Muscle layer of duodenum (tissue), 2 donors: ENCODE measurements around the gene GRK1.

Experiments used
- H3K27ac ChIP-seq: one replicate; pipeline ENCODE4 v1.7.0; 2013; ENCODE audit warnings: mild to moderate bottlenecking, low read length
- H3K27me3 ChIP-seq: one replicate; pipeline ENCODE4 v1.7.0; 2013; ENCODE audit warnings: low read depth, mild to moderate bottlenecking, control low read depth, low read length
- H3K36me3 ChIP-seq, 2 donors: one replicate each; pipeline ENCODE4 v1.7.0; 2013; ENCODE audit warnings: low read length in 2 of 2, control low read depth in 1 of 2, mild to moderate bottlenecking in 1 of 2; ENCODE audit not compliant: insufficient read depth in 2 of 2, control insufficient read depth in 1 of 2
- H3K4me1 ChIP-seq, 2 donors: one replicate each; pipeline ENCODE4 v1.7.0; 2013; ENCODE audit warnings: low read length in 2 of 2, mild to moderate bottlenecking in 2 of 2, control low read depth in 1 of 2, moderate library complexity in 1 of 2; ENCODE audit not compliant: insufficient read depth in 2 of 2, control insufficient read depth in 1 of 2
- H3K4me3 ChIP-seq, 2 donors: one replicate each; pipeline ENCODE4 v1.7.0; 2013; ENCODE audit warnings: low read length in 2 of 2, low read depth in 1 of 2, mild to moderate bottlenecking in 1 of 2
- H3K9me3 ChIP-seq, 2 donors: one replicate each; pipeline ENCODE4 v1.7.0; 2013; ENCODE audit warnings: low read length in 2 of 2, control low read depth in 1 of 2, mild to moderate bottlenecking in 1 of 2; ENCODE audit not compliant: control insufficient read depth in 1 of 2
- donor health status: healthy.

Gene GRK1

GRCh38 chr13:113652404-113653263 lies 14.4 kb upstream of the GRK1 start:
- H3K27me3 ChIP-seq, result no peaks in the 10 kb centered on the region
- H3K27ac ChIP-seq, result no peak overlapping the region
- H3K4me1 ChIP-seq, result no peaks in the 10 kb centered on the region
- no peak overlapping the region for H3K4me3 ChIP-seq
- H3K36me3 ChIP-seq, result no peaks in the 10 kb centered on the region
- H3K9me3 ChIP-seq, result no peaks in the 10 kb centered on the region

DNA sequence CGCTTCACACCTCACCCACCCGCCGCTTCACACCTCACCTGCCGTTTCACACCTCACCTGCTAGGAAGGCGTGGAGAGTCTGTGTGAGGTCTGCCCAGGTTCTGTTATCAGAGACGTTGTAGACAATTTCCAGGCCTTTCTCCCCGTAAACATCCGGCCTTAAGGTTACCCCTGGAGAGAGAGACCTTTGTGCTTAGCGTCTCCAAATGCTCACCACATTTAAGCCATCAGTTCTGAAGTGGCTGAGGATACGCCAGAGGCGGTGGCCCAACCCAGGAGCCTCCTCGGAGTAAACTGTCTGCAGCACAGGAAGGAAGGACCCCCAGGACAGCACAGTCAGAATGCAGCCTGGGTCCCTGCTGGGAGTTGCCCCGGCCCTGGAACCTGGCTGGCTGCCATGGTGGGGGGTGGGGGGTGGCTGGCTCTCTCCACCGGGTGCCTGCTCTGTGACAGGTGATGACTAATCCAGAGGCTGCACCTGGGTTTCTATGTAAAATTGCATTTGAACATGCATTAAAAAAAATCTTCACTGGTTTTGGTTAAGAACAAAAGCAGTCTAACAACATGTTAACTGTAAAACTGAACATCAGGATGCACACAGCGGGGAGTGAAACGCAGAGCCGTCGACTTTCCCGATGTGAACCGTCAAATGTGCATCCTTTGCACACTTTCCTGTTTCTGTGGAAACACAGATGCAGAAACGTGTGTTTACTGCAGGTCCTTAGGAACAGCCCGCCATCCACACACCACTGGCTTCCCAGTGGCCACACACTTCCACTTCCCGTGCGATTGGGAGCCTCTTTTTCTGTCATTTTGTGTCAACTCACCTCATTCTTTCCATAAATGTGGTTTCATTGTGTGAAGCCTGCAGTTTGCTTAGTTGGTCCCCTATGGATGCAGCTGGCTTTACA lies 13.5 kb upstream of the GRK1 start:
- no peaks in the 10 kb centered on the region for H3K36me3 ChIP-seq
- H3K4me1 ChIP-seq, result no peaks in the 10 kb centered on the region
- no peaks in the 10 kb centered on the region for H3K27me3 ChIP-seq
- H3K4me3 ChIP-seq, result no peak overlapping the region
- no peaks in the 10 kb centered on the region for H3K9me3 ChIP-seq
- H3K27ac ChIP-seq, result no peak overlapping the region

DNA sequence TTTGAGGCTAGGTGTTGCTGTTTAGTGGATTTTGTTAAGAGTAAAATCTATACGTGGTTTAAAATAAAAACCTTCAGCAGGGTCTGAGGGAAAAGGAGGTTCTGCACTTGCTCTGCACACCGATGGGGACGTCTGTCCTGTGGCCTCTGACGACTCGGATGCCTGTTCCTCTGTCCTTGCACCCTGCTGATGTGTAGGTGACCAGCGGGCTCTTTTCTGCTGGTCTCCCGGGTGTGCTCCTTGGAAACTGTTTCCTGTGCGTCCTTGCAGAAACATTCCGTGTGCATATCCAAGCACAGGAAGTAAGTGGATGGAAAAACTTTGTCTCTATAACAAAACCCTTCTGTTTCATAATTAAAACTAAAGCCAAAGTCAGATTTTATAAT lies 12.9 kb upstream of the GRK1 start:
- no peak overlapping the region for H3K4me3 ChIP-seq
- H3K4me1 ChIP-seq, result no peaks in the 10 kb centered on the region
- no peak overlapping the region for H3K27ac ChIP-seq
- H3K9me3 ChIP-seq, result no peaks in the 10 kb centered on the region
- no peaks in the 10 kb centered on the region for H3K36me3 ChIP-seq
- H3K27me3 ChIP-seq, result no peaks in the 10 kb centered on the region

GRCh38 chr13:113654591-113655345 lies 12.3 kb upstream of the GRK1 start:
- Histone ChIP-seq H3K9me3 (no peaks in the 10 kb centered on the region), H3K4me3 (no peak overlapping the region), H3K36me3 (no peaks in the 10 kb centered on the region), H3K27me3 (no peaks in the 10 kb centered on the region), H3K27ac (no peak overlapping the region), H3K4me1 (no peaks in the 10 kb centered on the region)

- H3K36me3 ChIP-seq, result no peaks in the 10 kb centered on the region
- H3K27me3 ChIP-seq, result no peaks in the 10 kb centered on the region
- no peak overlapping the region for H3K27ac ChIP-seq
- no peaks in the 10 kb centered on the region for H3K4me1 ChIP-seq
- H3K4me3 ChIP-seq, result no peak overlapping the region
- no peaks in the 10 kb centered on the region for H3K9me3 ChIP-seq
These were observed 11.5 kb upstream of the GRK1 start for GRCh38 chr13:113655346-113656002.

DNA sequence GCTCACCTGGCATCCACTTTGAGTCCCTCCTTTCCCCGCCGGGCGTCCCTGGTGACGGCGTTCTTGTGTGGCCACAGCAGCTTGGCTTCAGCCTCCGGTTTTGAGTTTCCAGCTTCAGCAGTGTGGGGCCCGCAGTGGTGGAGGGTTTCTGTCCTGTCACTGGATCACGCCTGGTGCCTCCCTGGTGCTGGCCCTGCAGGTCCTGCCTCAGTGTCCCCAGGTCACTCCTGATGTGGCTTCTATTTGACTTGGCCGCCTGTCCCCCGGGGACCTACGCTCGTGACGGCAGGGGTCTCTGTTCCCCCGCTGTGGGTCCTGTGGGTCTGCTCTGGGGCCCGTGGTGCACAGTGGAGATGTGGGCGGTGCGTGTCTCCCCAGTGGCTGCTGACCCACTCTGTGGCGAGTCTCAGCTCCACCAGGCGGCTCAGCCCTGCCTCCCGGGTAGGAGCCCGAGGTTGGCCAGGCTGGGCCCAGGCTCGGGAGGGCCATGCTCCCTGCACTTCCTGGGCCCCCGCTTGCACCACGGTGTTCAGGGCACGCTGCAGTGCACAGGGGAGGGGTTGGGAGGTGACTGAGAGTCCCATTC lies 10.9 kb upstream of the GRK1 start:
- Histone ChIP-seq H3K4me1 (no peaks in the 10 kb centered on the region), H3K4me3 (no peak overlapping the region), H3K27me3 (no peaks in the 10 kb centered on the region), H3K9me3 (peaks cover 0 to 5% of the 10 kb centered on the region in 2 donors), H3K36me3 (no peaks in the 10 kb centered on the region), H3K27ac (no peak overlapping the region)

DNA sequence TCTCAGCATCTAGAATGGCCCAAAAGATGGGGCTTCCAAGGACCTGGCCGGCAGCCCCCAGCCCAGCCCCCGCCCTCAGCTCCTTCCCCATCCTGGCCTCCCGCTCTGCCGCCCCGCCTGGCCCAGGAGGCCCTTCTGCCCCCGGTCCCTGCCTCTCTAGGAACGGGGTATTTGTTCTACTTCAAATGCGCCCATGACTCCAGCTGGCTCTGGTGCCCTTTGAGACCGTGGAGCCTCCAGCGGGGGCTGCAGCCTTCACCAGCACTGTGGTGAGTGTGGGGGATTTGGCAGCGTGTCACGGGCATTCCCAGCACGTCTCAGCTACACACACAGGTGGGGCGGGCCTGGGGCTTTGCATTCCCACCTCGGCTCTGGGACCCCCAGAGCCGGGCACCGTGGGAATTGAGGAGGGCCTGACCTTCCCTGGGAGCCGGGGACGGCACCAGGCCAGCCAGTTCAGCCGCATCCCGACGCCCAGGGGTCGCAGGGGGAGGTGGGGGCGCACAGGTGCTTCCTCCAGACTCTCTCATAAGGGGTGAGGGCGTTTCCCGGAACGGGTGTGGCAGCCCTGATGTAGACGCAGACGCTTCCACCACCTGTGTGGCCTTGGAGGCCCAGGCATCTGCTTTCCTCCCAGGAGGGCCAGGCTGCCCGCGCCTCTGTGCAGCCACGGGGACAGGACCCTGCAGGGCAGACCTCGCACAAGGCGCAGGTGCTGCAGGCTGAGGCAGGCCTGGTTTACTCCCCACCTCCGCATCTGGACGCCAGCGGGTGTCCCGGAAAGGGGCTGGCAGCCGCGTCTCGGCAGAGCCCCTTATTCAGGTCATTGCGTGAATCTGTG lies 10.0 kb upstream of the GRK1 start:
- H3K4me1 ChIP-seq, result no peaks in the 10 kb centered on the region
- no peaks in the 10 kb centered on the region for H3K36me3 ChIP-seq

DNA sequence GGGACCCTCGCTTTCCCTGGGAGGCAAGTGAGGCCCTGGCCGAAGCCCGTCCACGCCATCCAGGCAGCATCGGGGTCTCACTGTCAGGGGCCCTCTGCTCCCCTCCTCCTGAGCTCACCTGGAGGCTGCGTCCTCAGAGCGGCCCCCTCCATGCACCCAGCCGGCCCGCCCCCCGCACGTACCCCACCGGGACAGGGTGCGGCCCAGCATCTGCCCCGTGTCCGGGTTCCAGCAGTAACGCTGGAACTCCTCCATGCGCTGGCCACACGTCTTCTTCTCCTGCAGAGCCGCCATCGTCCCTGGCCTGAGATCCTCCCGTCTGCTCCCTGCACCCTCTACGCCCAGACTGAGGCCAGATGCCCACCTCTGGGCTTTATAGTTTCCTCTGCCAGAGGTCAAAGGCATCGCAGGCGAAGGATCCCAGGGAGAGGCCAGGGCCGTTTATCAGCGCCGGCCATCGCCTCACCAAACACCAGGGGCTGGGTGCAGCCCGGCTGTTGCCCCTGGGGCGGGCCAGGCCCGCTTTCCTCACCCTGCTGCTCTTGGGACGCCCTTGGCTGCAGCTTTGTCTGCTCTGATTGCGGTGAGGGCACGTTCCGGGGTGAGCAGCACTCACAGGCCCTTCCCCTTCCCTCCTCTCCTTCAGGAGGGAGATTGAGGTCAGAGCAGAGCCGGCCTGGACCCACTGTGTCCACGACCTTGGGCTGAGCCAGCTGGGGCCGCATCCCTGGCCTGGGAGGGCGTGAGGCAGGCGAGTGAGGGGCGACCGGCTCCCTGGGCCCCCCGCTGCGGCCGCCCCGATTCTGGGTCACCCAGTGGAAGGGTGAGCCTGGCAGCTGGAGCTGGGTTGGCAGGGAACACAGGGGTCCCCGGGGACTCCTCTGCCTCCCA lies 8.9 kb upstream of the GRK1 start, which contains the start of gene ATP4B:
Gene ATP4B (minus strand): TSS at position 348 of the 891 bp plus-strand sequence. CDS start 54 bp downstream, at position 294.
- Histone ChIP-seq H3K4me1 (no peaks in the 10 kb centered on the region), H3K4me3 (no peak within 1 kb of the TSS), H3K9me3 (peaks cover 5 to 8% of the 10 kb centered on the region in 2 donors), H3K36me3 (no peaks in the 10 kb centered on the region), H3K27me3 (no peaks in the 10 kb centered on the region), H3K27ac (no peak within 1 kb of the TSS)

More for the DNA sequence above, 10.0 kb upstream of the GRK1 start:
- no peak overlapping the region for H3K4me3 ChIP-seq
- H3K9me3 ChIP-seq, result peaks cover 2 to 8% of the 10 kb centered on the region in 2 donors
- no peaks in the 10 kb centered on the region for H3K27me3 ChIP-seq
- no peak overlapping the region for H3K27ac ChIP-seq

DNA sequence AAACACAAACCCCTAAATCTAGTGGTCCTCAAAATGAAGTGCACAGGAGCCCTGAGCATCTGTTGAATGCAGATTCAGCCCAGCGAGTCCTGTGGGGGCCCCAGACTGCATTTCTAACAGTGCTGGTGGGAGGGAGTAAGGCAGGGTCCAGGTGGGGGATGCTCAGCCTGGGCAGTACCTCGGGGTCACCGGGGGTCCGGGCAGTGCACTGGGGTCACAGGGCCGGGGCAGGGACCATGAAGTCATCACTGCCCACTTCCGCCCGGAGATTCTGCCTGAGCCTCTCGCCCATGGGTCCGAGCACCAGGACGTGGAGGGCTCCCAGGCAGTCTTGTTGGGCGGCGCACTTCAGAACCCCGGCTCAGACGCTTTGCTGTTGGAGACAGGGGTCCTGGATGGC lies 8.2 kb upstream of the GRK1 start:
- Histone ChIP-seq H3K27ac (no peak overlapping the region), H3K27me3 (no peaks in the 10 kb centered on the region), H3K4me1 (no peaks in the 10 kb centered on the region), H3K4me3 (no peak overlapping the region), H3K9me3 (peaks cover 5 to 8% of the 10 kb centered on the region in 2 donors), H3K36me3 (no peaks in the 10 kb centered on the region)
